ENCODE measurements around the gene ZSCAN30. TPM values are rescaled to one million over a fixed set of nuclear protein-coding genes. Genes with fewer than 3 reads are reported as not detected.

The ZSCAN30 gene
- total and polyA plus RNA-seq, 2 donors (not counting 3 experiments of a cell fraction or from before 2014, with no cell fraction given) = 6.7 to 18.0 TPM

GRCh38 chr18:35284841-35285240, 5.2 kb downstream of the ZSCAN30 start:
- ChIA-PET CTCF (no interaction called here), POLR2A (no interaction called here)
- intact Hi-C loops (cut with micrococcal nuclease) (no loop called here), dilution Hi-C loops (cut with MboI; ENCODE audit: extremely low pct_ligation_motif_present, low sequenced_read_pairs) (no loop called here)
- Histone ChIP-seq H4K20me1 (replicated peaks; ENCODE audit: control insufficient read depth, extremely low read depth, insufficient read depth, low read length) (no peaks in the 10 kb centered on the region), H3K4me3 (replicated peaks in 1 of 3; ENCODE audit: insufficient read depth in 1 of 3, low read depth in 1 of 3, low read length in 3 of 3) (no peak overlapping the region), H3K27me3 (ENCODE audit: control insufficient read depth in 2 of 2, insufficient read depth in 2 of 2, low read length in 2 of 2) (no peaks in the 10 kb centered on the region), H3K9ac (replicated peaks; ENCODE audit: extremely low read depth, insufficient read depth, low read length) (no peak overlapping the region), H3K27ac (ENCODE audit: insufficient read depth, low read depth, low read length) (no peak overlapping the region), H3K36me3 (ENCODE audit: control insufficient read depth in 2 of 2, extremely low read depth in 1 of 2, insufficient read depth in 2 of 2, low read length in 2 of 2) (peaks cover 0 to 6% of the 10 kb centered on the region in 2 experiments), H3K79me2 (ENCODE audit: control insufficient read depth, insufficient read depth, low read length) (peaks cover 30% of the 10 kb centered on the region), H3K4me1 (ENCODE audit: control insufficient read depth, extremely low read depth, insufficient read depth, low read length) (peaks cover 28% of the 10 kb centered on the region), H3K9me1 (replicated peaks; ENCODE audit: control insufficient read depth, extremely low read depth, insufficient read depth, low read length) (no peaks in the 10 kb centered on the region), H2AFZ (ENCODE audit: low read depth, low read length) (no peak overlapping the region), H3K4me2 (ENCODE audit: insufficient read depth, low read length) (no peak overlapping the region), H3K9me3 (replicated peaks; ENCODE audit: control insufficient read depth, insufficient read depth, low read length) (no peaks in the 10 kb centered on the region)
- DNase-seq (ENCODE audit: low read depth, low spot score) = no peak
- BruUV-seq (replicated peaks) = no TSS peak
- FAIRE-seq = no peak
- TF ChIP-seq MAX (IDR thresholded peaks at IDR 0.05; ENCODE audit: insufficient read depth, insufficient read length) (no peak), GATA2 (IDR thresholded peaks at IDR 0.05; ENCODE audit: insufficient read depth, insufficient read length, low read depth, low read length) (no peak), JUN (IDR thresholded peaks at IDR 0.05; ENCODE audit: borderline replicate concordance, insufficient read depth, insufficient read length, low read depth) (no peak), POLR2AphosphoS5 (IDR thresholded peaks at IDR 0.05; ENCODE audit: insufficient read depth, low read depth, low read length) (no peak)

GRCh38 chr18:35283923-35284794, 5.9 kb downstream of the ZSCAN30 start:
- peaks cover 2% of the 10 kb centered on the region for H3K9me3 ChIP-seq (replicated peaks; ENCODE audit: control insufficient read depth, insufficient read depth, low read length)
- no peaks in the 10 kb centered on the region for H3K27me3 ChIP-seq (ENCODE audit: control insufficient read depth in 2 of 2, insufficient read depth in 2 of 2, low read length in 2 of 2)
- intact Hi-C loops (cut with micrococcal nuclease) (no loop called here), dilution Hi-C loops (cut with MboI; ENCODE audit: extremely low pct_ligation_motif_present, low sequenced_read_pairs) (no loop called here)
- no peak for DNase-seq (ENCODE audit: low read depth, low spot score)
- H2AFZ ChIP-seq (ENCODE audit: low read depth, low read length) = no peak overlapping the region
- peaks cover 25% of the 10 kb centered on the region for H3K79me2 ChIP-seq (ENCODE audit: control insufficient read depth, insufficient read depth, low read length)
- H3K4me1 ChIP-seq (ENCODE audit: control insufficient read depth, extremely low read depth, insufficient read depth, low read length) = peaks cover 23% of the 10 kb centered on the region
- H4K20me1 ChIP-seq (replicated peaks; ENCODE audit: control insufficient read depth, extremely low read depth, insufficient read depth, low read length) = no peaks in the 10 kb centered on the region
- TF ChIP-seq, protein P1, sequence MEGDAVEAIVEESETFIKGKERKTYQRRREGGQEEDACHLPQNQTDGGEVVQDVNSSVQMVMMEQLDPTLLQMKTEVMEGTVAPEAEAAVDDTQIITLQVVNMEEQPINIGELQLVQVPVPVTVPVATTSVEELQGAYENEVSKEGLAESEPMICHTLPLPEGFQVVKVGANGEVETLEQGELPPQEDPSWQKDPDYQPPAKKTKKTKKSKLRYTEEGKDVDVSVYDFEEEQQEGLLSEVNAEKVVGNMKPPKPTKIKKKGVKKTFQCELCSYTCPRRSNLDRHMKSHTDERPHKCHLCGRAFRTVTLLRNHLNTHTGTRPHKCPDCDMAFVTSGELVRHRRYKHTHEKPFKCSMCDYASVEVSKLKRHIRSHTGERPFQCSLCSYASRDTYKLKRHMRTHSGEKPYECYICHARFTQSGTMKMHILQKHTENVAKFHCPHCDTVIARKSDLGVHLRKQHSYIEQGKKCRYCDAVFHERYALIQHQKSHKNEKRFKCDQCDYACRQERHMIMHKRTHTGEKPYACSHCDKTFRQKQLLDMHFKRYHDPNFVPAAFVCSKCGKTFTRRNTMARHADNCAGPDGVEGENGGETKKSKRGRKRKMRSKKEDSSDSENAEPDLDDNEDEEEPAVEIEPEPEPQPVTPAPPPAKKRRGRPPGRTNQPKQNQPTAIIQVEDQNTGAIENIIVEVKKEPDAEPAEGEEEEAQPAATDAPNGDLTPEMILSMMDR (IDR thresholded peaks at IDR 0.05; ENCODE audit: extremely low read depth in 1 of 2, insufficient read depth in 1 of 2, low read depth in 1 of 2, low read length in 2 of 2) = no peak
- no peak for TF ChIP-seq MAX (IDR thresholded peaks at IDR 0.05; ENCODE audit: insufficient read depth, insufficient read length)
- BruUV-seq (replicated peaks) = no TSS peak
- ChIA-PET POLR2A (no interaction called here), CTCF (interaction anchor here (0.7 kb wide), 1 partner anchor 71 kb away, joined by 3 read pairs; no protein-coding TSS in a partner anchor)
- peaks cover 0 to 6% of the 10 kb centered on the region in 2 experiments for H3K36me3 ChIP-seq (ENCODE audit: control insufficient read depth in 2 of 2, extremely low read depth in 1 of 2, insufficient read depth in 2 of 2, low read length in 2 of 2)
- no peaks in the 10 kb centered on the region for H3K9me1 ChIP-seq (replicated peaks; ENCODE audit: control insufficient read depth, extremely low read depth, insufficient read depth, low read length)
- H3K4me3 ChIP-seq (replicated peaks in 1 of 3; ENCODE audit: insufficient read depth in 1 of 3, low read depth in 1 of 3, low read length in 3 of 3) = no peak overlapping the region
- no peak overlapping the region for H3K27ac ChIP-seq (ENCODE audit: insufficient read depth, low read depth, low read length)
- FAIRE-seq = no peak
- no peak overlapping the region for H3K4me2 ChIP-seq (ENCODE audit: insufficient read depth, low read length)
- H3K9ac ChIP-seq (replicated peaks; ENCODE audit: extremely low read depth, insufficient read depth, low read length) = no peak overlapping the region

All from endothelial cell of umbilical vein (primary cell).